HG03066 (cell line): ENCODE results near the gene MEIS1.
"Not testable (repeated sequence)": the region's sequence is repeated elsewhere in the genome, so short reads cannot be mapped to it uniquely, and the experiment has no call there.

Experiments used
- ATAC-seq: cut with Tn5 transposase; IDR thresholded peaks from one replicate; pipeline ENCODE4 v1.9.1; 2021; ENCODE audit warnings: low read depth; ENCODE audit not compliant: unreplicated experiment

Gene MEIS1

DNA sequence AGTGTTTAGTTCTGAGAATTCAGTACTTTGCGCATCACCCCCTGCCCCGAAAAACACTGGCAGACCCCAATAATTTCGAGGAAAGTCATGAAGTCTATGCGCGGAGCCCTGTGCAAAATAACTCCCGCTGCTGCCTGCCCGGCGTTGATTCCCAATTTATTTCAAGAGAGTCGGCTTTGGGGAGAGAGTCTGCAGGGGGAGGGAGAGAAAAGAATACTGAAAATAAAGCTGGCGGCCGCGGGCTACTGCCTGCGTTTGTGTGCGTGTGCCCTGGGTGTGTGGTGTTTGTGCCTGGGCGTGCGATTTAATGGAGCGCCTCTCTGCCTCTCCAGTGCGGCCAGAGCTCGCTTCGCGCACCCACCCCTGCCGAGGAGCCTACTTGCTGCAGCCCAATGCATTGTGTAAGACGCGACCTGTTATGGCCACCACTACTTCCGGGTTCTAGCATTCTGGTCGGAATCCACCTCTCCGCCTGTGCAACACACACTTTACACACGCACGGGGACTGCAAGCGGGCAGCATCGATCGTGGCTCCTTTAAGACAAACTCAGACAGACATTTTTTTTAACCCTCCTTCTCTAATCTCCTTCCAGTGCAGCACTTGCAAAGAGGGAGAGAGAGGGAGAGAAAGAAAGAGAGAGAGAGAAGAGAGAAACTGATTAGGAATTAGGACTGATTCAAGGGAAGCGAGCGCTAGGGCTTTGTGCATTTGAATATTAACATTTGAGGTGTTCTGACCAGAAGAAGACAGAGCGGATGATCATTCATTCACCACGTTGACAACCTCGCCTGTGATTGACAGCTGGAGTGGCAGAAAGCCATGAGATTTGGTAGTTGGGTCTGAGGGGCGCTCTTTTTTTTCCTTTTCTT, at the start of gene MEIS1:
MEIS1 (plus strand) TSS at position 447 of the 870 bp plus-strand sequence. CDS start 732 bp downstream, outside the sequence.
- peak; percentile 65 for ATAC-seq

- ATAC-seq: no peak
Observed at GRCh38 chr2:66387016-66387753, 47.7 kb upstream of the MEIS1 start.

DNA sequence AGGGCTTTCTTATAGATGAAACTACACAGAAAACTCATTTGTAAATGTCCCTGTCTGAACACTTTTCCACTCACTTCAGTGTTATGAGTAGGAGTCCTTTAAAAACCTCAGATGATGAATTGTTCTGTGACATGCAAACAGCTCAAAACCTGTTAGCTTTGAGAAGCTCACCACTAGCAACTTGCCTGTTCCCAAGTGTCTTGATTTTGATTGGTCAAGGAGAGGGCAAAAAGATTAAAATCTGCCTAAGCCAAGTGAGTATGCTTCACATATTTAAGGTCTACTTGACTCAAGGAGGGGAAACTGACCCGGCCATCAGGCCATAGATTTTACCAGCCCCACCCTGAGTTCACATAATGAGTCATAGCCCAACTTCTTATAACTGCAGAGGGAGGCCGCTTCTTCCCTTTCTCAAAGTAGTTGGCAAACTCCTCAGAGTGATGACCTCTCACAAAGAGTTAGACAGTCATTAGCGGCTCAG, 45.2 kb upstream of the MEIS1 start:
- no peak for ATAC-seq

DNA sequence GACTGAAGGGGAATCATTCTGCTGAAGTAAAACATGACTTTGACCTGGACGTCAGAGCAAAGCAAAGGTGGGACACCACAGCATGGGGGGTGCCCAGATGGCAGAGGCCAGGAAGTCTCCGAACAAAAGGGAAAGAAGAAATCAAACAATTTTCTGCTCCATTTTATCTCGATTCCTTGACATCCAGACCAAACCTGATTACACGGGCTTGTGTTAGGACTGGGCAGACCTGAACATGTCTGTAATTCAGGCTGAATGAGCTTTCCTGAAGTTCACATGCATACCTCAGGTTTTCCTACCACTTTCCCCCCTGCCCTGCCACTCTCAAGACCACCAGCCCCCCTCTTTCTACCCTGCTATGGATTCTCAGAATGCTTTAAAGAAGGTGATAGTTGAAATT, 44.8 kb upstream of the MEIS1 start:
- no peak for ATAC-seq

- ATAC-seq: no peak
Observed at GRCh38 chr2:66390811-66391210, 44.1 kb upstream of the MEIS1 start.

- not testable (repeated sequence) for ATAC-seq
Observed at GRCh38 chr2:66391240-66391639, 43.7 kb upstream of the MEIS1 start.

DNA sequence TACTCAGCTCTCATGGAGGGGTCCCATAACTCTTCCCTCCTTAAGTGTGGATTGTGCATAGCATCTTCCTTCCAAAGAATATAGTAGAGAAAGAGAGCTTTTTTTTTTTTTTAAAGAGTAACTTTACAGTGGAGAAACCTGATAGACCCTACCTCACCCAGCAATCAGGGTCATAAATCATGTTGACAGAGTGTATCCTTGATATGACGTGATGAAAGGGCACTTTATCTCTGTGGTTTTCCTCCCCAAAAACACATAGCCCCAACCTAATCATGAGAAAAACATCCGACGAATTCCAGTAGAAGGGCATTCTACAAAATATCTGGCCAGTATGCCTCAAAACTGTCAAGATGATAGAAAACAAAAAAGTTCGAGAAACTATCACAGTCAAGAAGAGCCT, 29.5 kb upstream of the MEIS1 start:
- ATAC-seq: no peak

GRCh38 chr2:66408905-66409304, 26.0 kb upstream of the MEIS1 start:
- no peak for ATAC-seq

GRCh38 chr2:66412874-66413273, 22.1 kb upstream of the MEIS1 start:
- no peak for ATAC-seq

DNA sequence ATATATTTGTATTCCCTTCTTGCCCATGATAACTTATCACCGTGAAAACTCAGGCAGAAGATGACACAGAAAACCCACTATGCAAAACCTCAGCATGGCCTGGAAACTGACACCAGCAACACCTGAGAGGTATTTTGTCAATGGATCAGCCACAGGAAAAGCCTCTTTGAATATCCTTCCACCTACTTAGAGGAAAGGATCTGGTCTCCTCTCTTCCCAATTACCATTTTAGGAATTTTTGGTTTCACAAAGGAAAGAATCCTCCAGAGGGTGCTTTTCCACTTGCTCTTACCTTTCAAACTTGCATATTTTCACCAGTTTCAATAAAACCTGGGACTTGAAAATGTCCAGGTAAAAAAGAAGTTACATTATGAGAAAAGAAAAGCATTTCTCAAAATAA, 20.0 kb upstream of the MEIS1 start:
- no peak for ATAC-seq

DNA sequence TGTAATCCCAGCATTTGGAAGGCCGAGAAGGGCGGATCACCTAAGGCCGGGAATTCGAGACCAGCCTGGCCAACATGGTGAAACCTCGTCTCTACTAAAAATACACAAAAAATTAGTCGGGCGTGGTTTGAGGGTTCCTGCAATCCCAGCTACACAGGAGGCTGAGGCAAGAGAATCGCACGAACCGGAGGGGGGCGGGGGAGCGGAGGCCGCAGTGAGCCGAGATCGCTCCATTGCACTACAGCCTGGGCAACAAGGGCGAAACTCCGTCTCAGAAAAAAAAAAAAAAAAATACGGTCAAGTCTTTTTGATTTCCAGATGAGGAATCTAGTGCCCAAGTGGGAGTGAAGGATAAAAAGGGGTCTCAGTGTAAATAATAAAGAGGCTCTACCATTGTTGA, 16.5 kb upstream of the MEIS1 start:
- ATAC-seq: no peak

- ATAC-seq: no peak
Observed at GRCh38 chr2:66421612-66422011, 13.3 kb upstream of the MEIS1 start.

- no peak for ATAC-seq
Observed at GRCh38 chr2:66423391-66424124, 11.4 kb upstream of the MEIS1 start.

DNA sequence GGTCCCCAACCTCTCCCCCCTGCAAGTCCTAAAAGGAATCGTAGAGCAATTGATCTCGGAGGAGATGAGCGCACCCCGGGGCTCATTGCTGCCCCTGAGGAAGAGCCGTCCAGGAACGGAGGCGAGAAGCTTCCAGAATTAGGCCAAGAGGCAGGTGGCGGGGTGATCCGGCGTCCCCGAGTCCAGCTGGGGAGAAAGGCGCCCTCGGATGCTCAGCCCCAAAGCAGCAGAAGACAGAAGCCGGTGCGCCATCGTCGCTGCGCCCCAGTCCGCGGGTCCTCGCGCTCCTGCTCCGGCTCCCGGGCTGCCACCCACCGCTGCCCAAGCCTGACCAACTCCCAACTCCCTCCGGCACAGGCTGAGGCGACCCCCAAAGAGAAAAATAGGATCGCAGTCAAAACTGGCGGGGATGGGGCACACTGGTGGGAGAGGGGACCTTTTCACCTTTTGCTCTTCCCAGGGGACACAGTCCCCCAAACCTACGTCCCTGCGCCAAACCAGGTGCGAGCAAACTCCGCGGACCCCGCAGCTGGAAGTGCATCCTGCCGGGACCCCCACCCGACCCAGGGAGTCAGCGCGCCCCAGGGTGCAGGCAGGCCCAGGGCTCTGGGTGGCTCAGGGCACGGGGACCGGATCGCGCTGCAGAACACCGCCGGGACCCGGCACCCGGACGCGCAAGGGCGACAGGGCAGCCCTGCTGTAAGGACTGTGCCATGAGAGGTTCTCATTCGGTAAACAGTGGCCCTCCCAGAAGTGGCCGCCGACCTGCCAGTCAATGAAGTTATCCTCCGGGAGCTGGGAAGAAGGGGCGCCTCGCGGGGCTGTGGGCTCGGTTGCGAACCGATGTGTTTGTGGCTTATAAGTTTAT, 8.4 kb upstream of the MEIS1 start:
- ATAC-seq: no peak

GRCh38 chr2:66427300-66427699, 7.6 kb upstream of the MEIS1 start:
- no peak for ATAC-seq

DNA sequence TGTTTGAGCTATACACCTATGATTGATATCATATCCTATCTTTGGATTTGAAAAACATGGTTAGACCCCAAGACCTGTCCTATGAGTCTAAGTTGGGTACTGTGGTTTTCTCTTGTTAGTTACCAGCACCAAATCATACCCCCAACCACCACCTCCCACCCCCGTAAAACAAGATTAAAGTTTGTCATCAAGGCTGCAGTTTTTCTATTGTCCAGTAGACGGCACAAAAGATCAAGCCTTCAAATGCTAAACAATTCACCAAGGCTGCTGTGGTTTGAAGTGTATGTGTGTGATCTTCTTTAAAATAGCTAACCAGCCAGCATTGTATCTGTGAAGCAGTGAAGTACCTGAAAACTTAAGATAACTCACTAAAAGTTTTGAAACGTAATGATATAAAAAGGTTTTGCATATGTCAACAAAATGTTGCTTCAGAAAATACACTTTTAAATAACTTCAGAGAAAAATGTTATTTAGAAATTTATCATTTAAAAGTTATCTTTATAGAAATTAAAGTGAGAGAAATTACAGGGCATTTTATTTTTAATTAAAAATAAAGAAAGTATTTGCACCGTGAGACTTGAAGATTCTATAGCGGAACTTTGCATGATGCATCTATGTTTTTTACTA, 5.8 kb upstream of the MEIS1 start:
- ATAC-seq: no peak

DNA sequence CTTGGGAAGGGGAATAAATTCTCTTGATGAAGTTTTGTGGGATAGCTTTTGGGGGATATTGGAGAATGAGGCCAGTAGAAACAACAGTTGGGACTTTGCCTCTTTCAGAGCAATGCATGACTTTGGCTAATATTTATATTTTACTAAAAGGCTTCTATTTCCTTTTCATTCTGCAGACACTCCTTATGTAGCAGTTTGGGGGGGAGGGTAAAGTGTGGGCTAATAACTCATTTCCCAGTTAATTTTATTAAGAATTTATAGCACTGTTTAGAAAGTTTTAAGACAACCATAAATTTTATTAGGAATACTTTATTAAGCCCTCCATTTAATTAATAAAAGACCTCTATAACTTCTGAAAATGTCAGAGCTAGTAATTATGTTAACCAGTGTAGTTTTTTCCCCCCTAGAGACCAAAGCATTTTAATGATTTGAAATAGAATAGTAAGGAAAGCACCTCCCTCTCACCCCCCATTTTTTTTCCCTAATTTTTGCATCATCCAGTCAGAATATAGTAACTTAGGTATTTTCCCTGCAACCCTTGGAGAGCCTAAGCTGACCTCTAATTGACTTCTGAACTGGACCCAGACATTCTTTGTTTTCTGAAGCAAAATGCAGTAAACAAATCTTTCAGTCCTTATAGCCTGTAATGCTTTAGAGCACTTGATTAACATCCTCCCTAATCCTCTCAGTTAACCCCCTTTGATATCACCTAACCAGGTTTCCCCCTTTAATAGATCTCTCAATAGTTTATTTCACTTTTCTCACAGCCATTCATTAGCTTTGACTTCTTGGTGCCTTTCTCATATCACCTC, 5.0 kb upstream of the MEIS1 start:
- ATAC-seq: no peak

- ATAC-seq: no peak
Observed at GRCh38 chr2:66430505-66431273, 4.2 kb upstream of the MEIS1 start.
